K562 (cell line): Measurements from ENCODE around the gene WDR5B. TPM values are rescaled to one million over a fixed set of nuclear protein-coding genes. Genes with fewer than 3 reads are reported as not detected.

Source experiments
- ATAC-seq: fragments of 200-7000 bp; cut with Tn5 transposase; 3 replicates; pipeline ENCODE4 v1.9.1; 2020; ENCODE audit warnings: moderate library complexity
- BruUV-seq: library from RNA; stranded (reverse); fragments of 400-500 nt; replicated peaks from 2 replicates; lab custom pipeline; 2021; lab: Mats Ljungman, UMichigan
- CTCF ChIA-PET: fragments of 300-600 bp; formaldehyde crosslinking; extraction: SDS; loops from one replicate; lab custom pipeline; 2021; ENCODE audit warnings: low intra/inter-chr PET ratio; lab: Yijun Ruan, JAX
- POLR2A ChIA-PET: fragments of 300-600, 350-650 bp; sonication (Branson Sonifier 250); formaldehyde crosslinking; extraction: SDS; loops from one replicate; lab custom pipeline; 2021; ENCODE audit warnings: antibody characterized with exemption, inconsistent platforms; lab: Yijun Ruan, JAX
- DNase-seq, 4 experiments: peaks; one replicate each; pipeline versions ENCODE4 v3.0.0 to v3.0.0-alpha.2; 2011 to 2018; ENCODE audit warnings: low spot score in 3 of 4, mixed read lengths in 3 of 4; ENCODE audit errors: extremely low read depth in 1 of 4
- FAIRE-seq: peaks from 2 replicates; lab custom pipeline; 2011; peaks lifted over from hg19 to GRCh38; lab: Jason Lieb, UNC
- H2AFZ ChIP-seq: 2 replicates; pipeline ENCODE4 v1.6.0; 2011; ENCODE audit warnings: low read depth, low read length, control low read depth, inconsistent platforms
- H3K27ac ChIP-seq: fragments of 200-600 bp; 3 replicates; pipeline ENCODE4 v1.8.0; 2011; ENCODE audit warnings: low read depth, mild to moderate bottlenecking, control low read depth, inconsistent platforms, low read length, moderate library complexity, mixed read lengths; ENCODE audit errors: extremely low read depth
- H3K27me3 ChIP-seq, 2 experiments: fragments of 300-600 bp in 1 of 2; 2 replicates in 1 of 2; 3 replicates in 1 of 2; pipeline versions ENCODE4 v1.6.0 to v1.8.0; 2011; ENCODE audit warnings: inconsistent platforms in 2 of 2, low read length in 2 of 2, mild to moderate bottlenecking in 1 of 2, mixed read lengths in 1 of 2, moderate library complexity in 1 of 2; ENCODE audit not compliant: control insufficient read depth in 2 of 2, insufficient read depth in 2 of 2
- H3K36me3 ChIP-seq: fragments of 300-600 bp; 3 replicates; pipeline ENCODE4 v1.8.0; 2011; ENCODE audit warnings: mild to moderate bottlenecking, low read length, inconsistent platforms; ENCODE audit not compliant: control insufficient read depth, insufficient read depth
- H3K4me1 ChIP-seq, 2 experiments: fragments of 200-600 bp in 1 of 2; replicated peaks in 1 of 2; 2 replicates in 1 of 2; 3 replicates in 1 of 2; pipeline versions ENCODE4 v1.5.1 to v1.8.0; 2011; ENCODE audit warnings: inconsistent platforms in 2 of 2, low read length in 2 of 2, mild to moderate bottlenecking in 1 of 2, mixed read lengths in 1 of 2, moderate library complexity in 1 of 2; ENCODE audit not compliant: control insufficient read depth in 2 of 2, insufficient read depth in 2 of 2
- H3K4me2 ChIP-seq: 2 replicates; pipeline ENCODE4 v1.6.1; 2011; ENCODE audit warnings: low read length, control low read depth, inconsistent platforms, mixed read lengths; ENCODE audit not compliant: insufficient read depth
- H3K4me3 ChIP-seq: fragments of 200-600 bp; sonication (generic), shearing (Covaris generic); 2 replicates; pipeline ENCODE4 v1.5.1; 2016; ENCODE audit warnings: control low read depth, inconsistent platforms
- H3K79me2 ChIP-seq: fragments of 200-600 bp; 3 replicates; pipeline ENCODE4 v1.8.0; 2011; ENCODE audit warnings: low read length, inconsistent platforms; ENCODE audit not compliant: control insufficient read depth, insufficient read depth
- H3K9ac ChIP-seq, 2 experiments: 2 replicates each; pipeline versions ENCODE4 v1.6.0 to v1.6.1; 2011; ENCODE audit warnings: low read depth in 2 of 2, low read length in 2 of 2, control low read depth in 1 of 2, inconsistent platforms in 1 of 2, mild to moderate bottlenecking in 1 of 2, mixed read lengths in 1 of 2; ENCODE audit not compliant: insufficient read depth in 1 of 2
- H3K9me1 ChIP-seq: one replicate; pipeline ENCODE4 v1.6.0; 2011; ENCODE audit warnings: inconsistent platforms, mild to moderate bottlenecking, low read length, moderate library complexity; ENCODE audit not compliant: control insufficient read depth, insufficient read depth
- H3K9me3 ChIP-seq: replicated peaks from 2 replicates; pipeline ENCODE4 v1.5.1; 2011; ENCODE audit warnings: low read depth, low read length, inconsistent platforms; ENCODE audit not compliant: control insufficient read depth, insufficient read depth
- H4K20me1 ChIP-seq: replicated peaks from 2 replicates; pipeline ENCODE4 v1.6.1; 2011; ENCODE audit warnings: low read length, inconsistent platforms, mixed read lengths; ENCODE audit not compliant: control insufficient read depth, insufficient read depth
- AFF1 ChIP-seq, 2 experiments: fragments of 450-650 bp; IDR thresholded peaks; 2 replicates each; pipeline ENCODE4 v1.6.1; 2018; ENCODE audit warnings: mild to moderate bottlenecking in 2 of 2, low read depth in 1 of 2; ENCODE audit not compliant: partially characterized antibody in 2 of 2
- E2F4 ChIP-seq: sonication (generic); formaldehyde crosslinking; IDR thresholded peaks from 2 replicates; pipeline ENCODE4 v1.8.0; 2022; ENCODE audit warnings: mild to moderate bottlenecking, low read depth, missing genetic modification reagents
- ETV5 ChIP-seq: sonication (generic); formaldehyde crosslinking; IDR thresholded peaks from 2 replicates; pipeline ENCODE4 v1.4.0; 2020; ENCODE audit warnings: low read depth, mild to moderate bottlenecking, missing genetic modification reagents
- HNRNPK ChIP-seq: fragments of 200-400 bp; formaldehyde crosslinking; IDR thresholded peaks from one replicate; pipeline ENCODE4 v1.6.1; 2018; ENCODE audit warnings: mild to moderate bottlenecking, low read depth, low read length; ENCODE audit not compliant: poor library complexity, severe bottlenecking
- MAX ChIP-seq: sonication (generic); formaldehyde crosslinking; IDR thresholded peaks from 2 replicates; pipeline ENCODE4 v1.9.0; 2022; ENCODE audit warnings: mild to moderate bottlenecking, missing genetic modification reagents
- MTA1 ChIP-seq: fragments of 450-650 bp; IDR thresholded peaks from 2 replicates; pipeline ENCODE4 v1.6.1; 2017; ENCODE audit warnings: borderline replicate concordance
- NBN ChIP-seq: fragments of 450-650 bp; IDR thresholded peaks from 2 replicates; pipeline ENCODE4 v1.6.1; 2016; ENCODE audit warnings: low read depth, mild to moderate bottlenecking
- NR2C1 ChIP-seq, 2 experiments: fragments of 450-650 bp; IDR thresholded peaks; 2 replicates each; pipeline ENCODE4 v1.6.1; 2017; ENCODE audit warnings: mild to moderate bottlenecking in 2 of 2, antibody characterized with exemption in 1 of 2, inconsistent platforms in 1 of 2, missing compliant biosample characterization in 1 of 2, missing genetic modification characterization in 1 of 2
- NRF1 ChIP-seq, 2 experiments: fragments of 450-650 bp; IDR thresholded peaks in 1 of 2; conservative IDR thresholded peaks in 1 of 2; 2 replicates each; pipeline ENCODE4 v1.6.1; 2014; ENCODE audit warnings: mild to moderate bottlenecking in 2 of 2
- PURB ChIP-seq: sonication (generic); formaldehyde crosslinking; IDR thresholded peaks from 2 replicates; pipeline ENCODE4 v1.9.0; 2021; ENCODE audit warnings: low read depth, mild to moderate bottlenecking, missing genetic modification reagents
- RAD51 ChIP-seq: fragments of 450-650 bp; IDR thresholded peaks from 2 replicates; pipeline ENCODE4 v1.7.1; 2016; ENCODE audit warnings: low read depth, mild to moderate bottlenecking, borderline replicate concordance
- SMAD1 ChIP-seq: fragments of 150-350 bp; IDR thresholded peaks from 2 replicates; pipeline ENCODE4 v1.6.1; 2014; ENCODE audit warnings: low read length, low read depth; ENCODE audit not compliant: partially characterized antibody
- TAL1 ChIP-seq: fragments of 450-650 bp; IDR thresholded peaks from 2 replicates; pipeline ENCODE4 v1.6.1; 2016; ENCODE audit warnings: mild to moderate bottlenecking
- VEZF1 ChIP-seq: fragments of 200-800 bp; sonication (Bioruptor generic); IDR thresholded peaks from 2 replicates; pipeline ENCODE4 v1.6.1; 2017; ENCODE audit warnings: missing genetic modification characterization, missing compliant biosample characterization
- ZNF444 ChIP-seq: fragments of 250-450 bp; sonication (Bioruptor Pico); IDR thresholded peaks from 2 replicates; pipeline ENCODE4 v1.4.0; 2020; ENCODE audit warnings: mild to moderate bottlenecking, moderate library complexity
- ZNF785 ChIP-seq: fragments of 250-450 bp; sonication (Bioruptor Pico); IDR thresholded peaks from 2 replicates; pipeline ENCODE4 v1.4.0; 2020; ENCODE audit warnings: mild to moderate bottlenecking
- WGBS: fragments of 100-300 bp; shearing (Covaris generic); methylation state at CpG from one replicate; pipeline ENCODE4 v1.1.6; 2016; ENCODE audit warnings: low coverage, mixed read lengths; ENCODE audit not compliant: insufficient coverage; ENCODE audit errors: missing lambda C conversion rate; 5-methylcytosine and 5-hydroxymethylcytosine counted together
- in situ Hi-C: fragments of 300-500 bp; cut with MboI; formaldehyde crosslinking; loops from 4 replicates; pipeline ENCODE4 v1.15.0; 2018; ENCODE audit warnings: inconsistent platforms, mixed read lengths
- intact Hi-C: fragments of 100-400 bp; cut with micrococcal nuclease; formaldehyde crosslinking; loops from 2 replicates; pipeline ENCODE4 v1.14.2; 2022
- polyA plus RNA-seq, 8 experiments: library from polyadenylated mRNA; depleted of rRNA in 4 of 8; stranded (reverse) in 5 of 8; unstranded in 3 of 8; fragments of >200 nt; fragmentation: Nextera tagmentation in 2 of 8; fragmentation: Illumina TruSeq in 1 of 8; extraction: Ambion mirVana in 2 of 8; extraction: Trizol in 1 of 8; gene quantifications; 2 replicates each; pipeline versions ENCODE4 v1.2.1 to v1.2.3, GENCODE V29; 2011 to 2014; ENCODE audit warnings: inconsistent platforms in 1 of 8, missing spikeins in 1 of 8
- total RNA-seq, 7 experiments: library from RNA; depleted of rRNA in 6 of 7; stranded (reverse); fragments of >200 nt in 6 of 7; fragmentation: Illumina TruSeq in 2 of 7; extraction: Trizol in 2 of 7; gene quantifications; 2 replicates each; pipeline versions ENCODE4 v1.2.1 to v1.2.3, GENCODE V29; 2011 to 2021; ENCODE audit warnings: low replicate concordance in 1 of 7

WDR5B gene
- total and polyA plus RNA-seq, 9 of the 15 experiments (the other 6 are each of a cell fraction or from before 2014, with no cell fraction given) = 2.8 to 10.1 (median 4.2) TPM

- no peak for DNase-seq
- no peak overlapping the region for H3K4me2 ChIP-seq
- intact Hi-C loops (no loop called here), in situ Hi-C loops (no loop called here)
- no peaks in the 10 kb centered on the region for H4K20me1 ChIP-seq
- no peak overlapping the region for H3K4me3 ChIP-seq
- ChIA-PET POLR2A (interaction anchor here (0.9 kb wide), 1 partner anchor 105 kb away, joined by 4 read pairs; no protein-coding TSS in a partner anchor), CTCF (no interaction called here)
- ATAC-seq = no peak
- no peaks in the 10 kb centered on the region for H3K27me3 ChIP-seq
- no peak overlapping the region for H2AFZ ChIP-seq
- FAIRE-seq = no peak
- H3K36me3 ChIP-seq = peaks cover 38% of the 10 kb centered on the region
- WGBS = 86% methylated on average over 3 of the region's 4 CpGs
- H3K9ac ChIP-seq = no peak overlapping the region
- TF ChIP-seq SMAD1 = no peak
- no peak for TF ChIP-seq PURB (CRISPR knock-in tag)
- TF ChIP-seq RAD51 = no peak
- no peak for TF ChIP-seq E2F4
- no peak for TF ChIP-seq ETV5 (CRISPR knock-in tag)
- no peak for TF ChIP-seq AFF1 (IDR thresholded peaks at IDR 0.05; ENCODE audit: low read depth in 1 of 2, partially characterized antibody in 2 of 2)
- no peak for TF ChIP-seq MAX (CRISPR knock-in tag)
- no peak for TF ChIP-seq VEZF1
- TF ChIP-seq TAL1 = no peak
- no peak for TF ChIP-seq NBN
- TF ChIP-seq HNRNPK = no peak
- no peak for TF ChIP-seq ZNF444
- TF ChIP-seq ZNF785 (CRISPR knock-in tag) = no peak
- TF ChIP-seq NRF1 (conservative IDR thresholded peaks at IDR 0.05 in 1 of 2, IDR thresholded peaks at IDR 0.05 in 1 of 2) = no peak
- TF ChIP-seq MTA1 = no peak
- TF ChIP-seq NR2C1 (IDR thresholded peaks at IDR 0.05) = no peak
- no peak for TF ChIP-seq NR2C1 (tag; IDR thresholded peaks at IDR 0.05)
- no peak overlapping the region for H3K27ac ChIP-seq
- H3K9me3 ChIP-seq = no peaks in the 10 kb centered on the region
- BruUV-seq = no TSS peak
- H3K79me2 ChIP-seq = peaks cover 20% of the 10 kb centered on the region
- no peaks in the 10 kb centered on the region for H3K9me1 ChIP-seq
- H3K4me1 ChIP-seq = peaks cover 0 to 4% of the 10 kb centered on the region in 2 experiments; a peak in 2 of 5 replicates
Observed at GRCh38 chr3:122421101-122421500, 5.2 kb upstream of the WDR5B start.
